Activated CD4-positive, alpha-beta T cell treated with anti-CD3 and anti-CD28 coated beads, Interleukin-2, amount 10 ng/mL, durations not matched to agents 24 days and 14 days (primary cell): ENCODE measurements around the gene MUC5B. TPM values are rescaled to one million over a fixed set of nuclear protein-coding genes. Genes with fewer than 3 reads are reported as not detected.
"Not testable (repeated sequence)": the region's sequence is repeated elsewhere in the genome, so short reads cannot be mapped to it uniquely, and the experiment has no call there.

Source experiments
- DNase-seq: peaks from one replicate; pipeline ENCODE4 v3.0.0; 2022
- H3K27ac Mint-ChIP-seq: one replicate; pipeline ENCODE4 v1.8.0; 2022; ENCODE audit warnings: mild to moderate bottlenecking, mixed read lengths
- H3K27me3 Mint-ChIP-seq: one replicate; pipeline ENCODE4 v1.8.0; 2022; ENCODE audit warnings: mixed read lengths
- H3K36me3 Mint-ChIP-seq: one replicate; pipeline ENCODE4 v1.8.0; 2022; ENCODE audit warnings: low read depth, mild to moderate bottlenecking, mixed read lengths
- H3K4me1 Mint-ChIP-seq: one replicate; pipeline ENCODE4 v1.8.0; 2021; ENCODE audit warnings: mixed read lengths
- H3K4me3 Mint-ChIP-seq: one replicate; pipeline ENCODE4 v1.8.0; 2022; ENCODE audit warnings: mild to moderate bottlenecking, moderate library complexity, mixed read lengths
- H3K9me3 Mint-ChIP-seq: one replicate; pipeline ENCODE4 v1.8.0; 2021; ENCODE audit warnings: mixed read lengths
- intact Hi-C: fragments of 100-400 bp; cut with micrococcal nuclease; formaldehyde crosslinking; loops from one replicate; pipeline ENCODE4 v1.15.1; 2023
- total RNA-seq: library from RNA; stranded (reverse); gene quantifications from 2 replicates; pipeline ENCODE4 v1.2.3, GENCODE V29; 2022

The MUC5B gene
- total RNA-seq, 1 donor from 2014 or later, result not detected

DNA sequence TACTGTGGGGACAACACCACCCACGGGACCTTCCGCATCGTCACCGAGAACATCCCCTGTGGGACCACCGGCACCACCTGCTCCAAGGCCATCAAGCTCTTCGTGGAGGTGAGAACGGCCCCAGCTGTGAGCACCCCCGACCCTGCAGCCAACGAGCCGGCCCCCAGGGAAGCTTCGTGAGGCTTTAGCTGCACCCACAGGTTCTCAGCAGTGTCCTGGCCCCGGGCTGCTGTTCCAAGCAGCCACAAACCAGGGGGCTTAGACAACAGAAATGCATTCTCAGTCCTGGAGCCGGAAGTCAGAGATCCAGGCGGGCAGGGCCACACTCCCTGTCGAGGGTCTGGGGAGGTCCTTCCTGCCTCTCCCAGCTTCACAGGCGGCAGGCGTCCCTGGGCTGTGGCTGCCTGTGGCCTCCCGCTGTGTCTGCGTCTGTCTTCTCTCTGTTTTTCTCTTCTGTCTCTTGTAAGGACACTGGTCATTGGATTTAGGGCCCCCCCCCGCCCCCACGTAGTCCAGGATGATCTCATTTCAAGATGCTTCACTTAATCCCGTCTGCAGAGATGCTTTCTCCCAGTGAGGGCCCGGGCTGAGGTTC is 12.5 kb downstream of the MUC5B start:
- H3K36me3 Mint-ChIP-seq, result no peaks in the 10 kb centered on the region
- H3K4me1 Mint-ChIP-seq, result no peaks in the 10 kb centered on the region
- intact Hi-C loops, result no loop called here
- DNase-seq, result no peak
- H3K27me3 Mint-ChIP-seq, result no peaks in the 10 kb centered on the region
- H3K4me3 Mint-ChIP-seq, result no peak overlapping the region
- H3K9me3 Mint-ChIP-seq, result no peaks in the 10 kb centered on the region
- H3K27ac Mint-ChIP-seq, result no peak overlapping the region

- Mint-ChIP-seq H3K27ac (no peak overlapping the region), H3K4me1 (no peaks in the 10 kb centered on the region), H3K9me3 (no peaks in the 10 kb centered on the region), H3K36me3 (no peaks in the 10 kb centered on the region), H3K27me3 (no peaks in the 10 kb centered on the region), H3K4me3 (no peak overlapping the region)
- intact Hi-C loops, result no loop called here
- no peak for DNase-seq
These were observed 13.0 kb downstream of the MUC5B start for GRCh38 chr11:1235901-1236315.

DNA sequence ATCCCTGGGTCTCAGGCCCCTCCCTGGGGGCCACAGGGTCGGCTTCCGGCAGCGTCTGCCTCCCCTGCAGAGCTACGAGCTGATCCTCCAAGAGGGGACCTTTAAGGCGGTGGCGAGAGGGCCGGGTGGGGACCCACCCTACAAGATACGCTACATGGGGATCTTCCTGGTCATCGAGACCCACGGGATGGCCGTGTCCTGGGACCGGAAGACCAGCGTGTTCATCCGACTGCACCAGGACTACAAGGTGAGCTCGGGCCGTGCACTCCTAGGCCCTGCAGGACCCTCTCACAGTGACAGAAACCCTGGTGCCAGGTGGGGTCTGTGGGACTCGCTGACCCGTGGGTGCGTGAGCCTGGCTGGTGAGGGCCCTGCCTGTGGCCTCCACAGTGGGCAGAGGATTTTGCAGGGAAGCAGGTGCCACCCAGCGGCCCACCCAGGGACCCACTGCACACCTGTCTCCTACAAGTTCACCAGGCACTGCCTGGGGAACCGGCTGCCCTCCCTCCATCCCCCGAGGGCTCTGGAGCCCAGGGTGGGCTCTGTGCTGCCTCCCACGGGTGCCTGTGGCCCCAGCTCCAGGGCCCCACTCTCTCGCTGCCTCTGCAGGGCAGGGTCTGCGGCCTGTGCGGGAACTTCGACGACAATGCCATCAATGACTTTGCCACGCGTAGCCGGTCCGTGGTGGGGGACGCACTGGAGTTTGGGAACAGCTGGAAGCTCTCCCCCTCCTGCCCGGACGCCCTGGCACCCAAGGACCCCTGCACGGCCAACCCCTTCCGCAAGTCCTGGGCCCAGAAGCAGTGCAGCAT is 13.7 kb downstream of the MUC5B start:
- no peaks in the 10 kb centered on the region for H3K36me3 Mint-ChIP-seq
- H3K4me1 Mint-ChIP-seq, result no peaks in the 10 kb centered on the region
- H3K9me3 Mint-ChIP-seq, result no peaks in the 10 kb centered on the region
- intact Hi-C loops, result no loop called here
- no peak overlapping the region for H3K27ac Mint-ChIP-seq
- DNase-seq, result no peak
- H3K4me3 Mint-ChIP-seq, result no peak overlapping the region
- H3K27me3 Mint-ChIP-seq, result no peaks in the 10 kb centered on the region

- H3K4me1 Mint-ChIP-seq, result no peaks in the 10 kb centered on the region
- intact Hi-C loops, result no loop called here
- H3K27ac Mint-ChIP-seq, result no peak overlapping the region
- H3K4me3 Mint-ChIP-seq, result no peak overlapping the region
- no peak for DNase-seq
- H3K9me3 Mint-ChIP-seq, result no peaks in the 10 kb centered on the region
- no peaks in the 10 kb centered on the region for H3K36me3 Mint-ChIP-seq
- no peaks in the 10 kb centered on the region for H3K27me3 Mint-ChIP-seq
These were observed 14.3 kb downstream of the MUC5B start for GRCh38 chr11:1237128-1237580.

GRCh38 chr11:1237851-1238250 is 15.0 kb downstream of the MUC5B start:
- Mint-ChIP-seq H3K9me3 (no peaks in the 10 kb centered on the region), H3K4me3 (no peak overlapping the region), H3K36me3 (peaks cover 1% of the 10 kb centered on the region), H3K27me3 (no peaks in the 10 kb centered on the region), H3K27ac (no peak overlapping the region), H3K4me1 (no peaks in the 10 kb centered on the region)
- intact Hi-C loops, result no loop called here
- DNase-seq, result no peak

- Mint-ChIP-seq H3K27ac (no peak overlapping the region), H3K4me1 (no peaks in the 10 kb centered on the region), H3K27me3 (no peaks in the 10 kb centered on the region), H3K4me3 (no peak overlapping the region), H3K36me3 (peaks cover 1% of the 10 kb centered on the region), H3K9me3 (no peaks in the 10 kb centered on the region)
- intact Hi-C loops, result no loop called here
- no peak for DNase-seq
These were observed 16.1 kb downstream of the MUC5B start for GRCh38 chr11:1238767-1239595.

DNA sequence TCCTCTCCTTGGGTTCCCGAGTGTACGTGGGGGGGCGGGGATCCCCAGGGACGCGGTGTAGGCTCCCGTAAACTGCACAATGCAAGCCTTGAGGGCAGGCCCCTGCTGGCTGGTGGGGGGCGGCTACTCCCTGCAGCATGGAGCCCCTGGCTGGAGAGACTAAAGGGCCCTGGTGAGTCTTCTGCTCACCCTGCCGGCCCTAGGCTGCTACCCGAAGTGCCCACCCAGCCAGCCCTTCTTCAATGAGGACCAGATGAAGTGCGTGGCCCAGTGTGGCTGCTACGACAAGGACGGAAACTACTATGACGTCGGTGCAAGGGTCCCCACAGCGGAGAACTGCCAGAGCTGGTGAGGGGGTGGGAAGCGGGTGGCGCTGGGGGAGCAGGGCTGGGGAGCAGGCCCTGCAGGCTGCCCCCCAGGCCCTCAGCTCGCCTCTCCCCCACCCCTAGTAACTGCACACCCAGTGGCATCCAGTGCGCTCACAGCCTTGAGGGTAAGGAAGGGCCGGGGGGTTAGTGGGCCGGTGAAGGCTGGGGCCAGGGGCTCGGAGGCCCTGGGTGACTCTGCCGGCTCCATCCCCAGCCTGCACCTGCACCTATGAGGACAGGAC is 16.8 kb downstream of the MUC5B start:
- Mint-ChIP-seq H3K4me3 (no peak overlapping the region), H3K27me3 (no peaks in the 10 kb centered on the region), H3K4me1 (no peaks in the 10 kb centered on the region), H3K27ac (no peak overlapping the region), H3K9me3 (no peaks in the 10 kb centered on the region), H3K36me3 (peaks cover 1% of the 10 kb centered on the region)
- intact Hi-C loops, result no loop called here
- DNase-seq, result no peak

- H3K36me3 Mint-ChIP-seq, result peaks cover 1% of the 10 kb centered on the region
- no peak overlapping the region for H3K27ac Mint-ChIP-seq
- no peaks in the 10 kb centered on the region for H3K4me1 Mint-ChIP-seq
- no peaks in the 10 kb centered on the region for H3K9me3 Mint-ChIP-seq
- intact Hi-C loops, result no loop called here
- no peaks in the 10 kb centered on the region for H3K27me3 Mint-ChIP-seq
- no peak for DNase-seq
- H3K4me3 Mint-ChIP-seq, result no peak overlapping the region
These were observed 17.9 kb downstream of the MUC5B start for GRCh38 chr11:1240771-1241170.

GRCh38 chr11:1241706-1242105 is 18.8 kb downstream of the MUC5B start:
- DNase-seq, result no peak
- Mint-ChIP-seq H3K4me3 (no peak overlapping the region), H3K36me3 (peaks cover 1% of the 10 kb centered on the region), H3K4me1 (no peaks in the 10 kb centered on the region), H3K27ac (no peak overlapping the region), H3K9me3 (no peaks in the 10 kb centered on the region), H3K27me3 (no peaks in the 10 kb centered on the region)
- intact Hi-C loops, result no loop called here

DNA sequence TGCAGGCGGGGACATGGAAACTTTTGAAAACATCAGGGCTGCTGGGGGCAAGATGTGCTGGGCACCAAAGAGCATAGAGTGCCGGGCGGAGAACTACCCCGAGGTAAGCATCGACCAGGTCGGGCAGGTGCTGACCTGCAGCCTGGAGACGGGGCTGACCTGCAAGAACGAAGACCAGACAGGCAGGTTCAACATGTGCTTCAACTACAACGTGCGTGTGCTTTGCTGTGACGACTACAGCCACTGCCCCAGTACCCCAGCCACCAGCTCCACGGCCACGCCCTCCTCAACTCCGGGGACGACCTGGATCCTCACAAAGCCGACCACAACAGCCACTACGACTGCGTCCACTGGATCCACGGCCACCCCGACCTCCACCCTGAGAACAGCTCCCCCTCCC is 19.4 kb downstream of the MUC5B start:
- Mint-ChIP-seq H3K4me3 (no peak overlapping the region), H3K27ac (no peak overlapping the region), H3K4me1 (no peaks in the 10 kb centered on the region), H3K9me3 (no peaks in the 10 kb centered on the region), H3K36me3 (peaks cover 1% of the 10 kb centered on the region), H3K27me3 (no peaks in the 10 kb centered on the region)
- no peak for DNase-seq
- intact Hi-C loops, result no loop called here

GRCh38 chr11:1242751-1243150 is 19.9 kb downstream of the MUC5B start:
- DNase-seq, H3K36me3 Mint-ChIP-seq, H3K4me1 Mint-ChIP-seq, H3K4me3 Mint-ChIP-seq, intact Hi-C loops, H3K9me3 Mint-ChIP-seq, H3K27ac Mint-ChIP-seq, H3K27me3 Mint-ChIP-seq: not testable (repeated sequence)

- H3K36me3 Mint-ChIP-seq, H3K27me3 Mint-ChIP-seq, DNase-seq, H3K27ac Mint-ChIP-seq, H3K9me3 Mint-ChIP-seq, H3K4me3 Mint-ChIP-seq, H3K4me1 Mint-ChIP-seq, intact Hi-C loops: not testable (repeated sequence)
These were observed 20.7 kb downstream of the MUC5B start for GRCh38 chr11:1243521-1243920.

DNA sequence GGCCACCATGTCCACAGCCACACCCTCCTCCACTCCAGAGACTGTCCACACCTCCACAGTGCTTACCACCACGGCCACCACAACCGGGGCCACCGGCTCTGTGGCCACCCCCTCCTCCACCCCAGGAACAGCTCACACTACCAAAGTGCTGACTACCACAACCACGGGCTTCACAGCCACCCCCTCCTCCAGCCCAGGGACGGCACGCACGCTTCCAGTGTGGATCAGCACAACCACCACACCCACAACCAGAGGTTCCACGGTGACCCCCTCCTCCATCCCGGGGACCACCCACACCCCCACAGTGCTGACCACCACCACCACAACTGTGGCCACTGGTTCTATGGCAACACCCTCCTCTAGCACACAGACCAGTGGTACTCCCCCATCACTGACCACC is 21.7 kb downstream of the MUC5B start:
- H3K4me1 Mint-ChIP-seq, H3K36me3 Mint-ChIP-seq, H3K9me3 Mint-ChIP-seq, H3K27ac Mint-ChIP-seq, H3K27me3 Mint-ChIP-seq, DNase-seq, H3K4me3 Mint-ChIP-seq, intact Hi-C loops: not testable (repeated sequence)

DNA sequence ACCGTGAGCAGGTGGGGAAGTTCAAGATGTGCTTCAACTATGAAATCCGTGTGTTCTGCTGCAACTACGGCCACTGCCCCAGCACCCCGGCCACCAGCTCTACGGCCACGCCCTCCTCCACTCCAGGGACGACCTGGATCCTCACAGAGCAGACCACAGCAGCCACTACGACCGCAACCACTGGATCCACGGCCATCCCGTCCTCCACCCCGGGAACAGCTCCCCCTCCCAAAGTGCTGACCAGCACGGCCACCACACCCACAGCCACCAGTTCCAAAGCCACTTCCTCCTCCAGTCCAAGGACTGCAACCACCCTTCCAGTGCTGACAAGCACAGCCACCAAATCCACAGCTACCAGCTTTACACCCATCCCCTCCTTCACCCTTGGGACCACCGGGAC is 22.9 kb downstream of the MUC5B start:
- intact Hi-C loops, H3K27ac Mint-ChIP-seq, H3K27me3 Mint-ChIP-seq, H3K36me3 Mint-ChIP-seq, DNase-seq, H3K4me1 Mint-ChIP-seq, H3K9me3 Mint-ChIP-seq, H3K4me3 Mint-ChIP-seq: not testable (repeated sequence)
